ENCODE data around the gene AGPS. TPM values are rescaled to one million over a fixed set of nuclear protein-coding genes. Genes with fewer than 3 reads are reported as not detected.

The AGPS gene
- total and polyA plus RNA-seq, 2 of the 13 experiments (the other 11 are each of a cell fraction or from before 2014, with no cell fraction given) = 39.4 to 99.0 TPM

- TF ChIP-seq ZNF280D (CRISPR knock-in tag; IDR thresholded peaks at IDR 0.05) = peak; percentile 92; the same call in 1 of the 2 replicates
- TF ChIP-seq PHB2 (IDR thresholded peaks at IDR 0.05; ENCODE audit: partially characterized antibody) = no peak
- TF ChIP-seq ZNF619 (CRISPR knock-in tag; IDR thresholded peaks at IDR 0.05) = peak; percentile 96
- peak; percentile 98 for TF ChIP-seq ZNF235 (CRISPR knock-in tag; IDR thresholded peaks at IDR 0.05; ENCODE audit: borderline replicate concordance)
- peak; percentile 100 for TF ChIP-seq SALL2 (CRISPR knock-in tag; IDR thresholded peaks at IDR 0.05)
- peak; percentile 98 for TF ChIP-seq ATF7-NPFF (CRISPR knock-in tag; IDR thresholded peaks at IDR 0.05; ENCODE audit: low read depth)
- TF ChIP-seq NBN (conservative IDR thresholded peaks at IDR 0.05) = no peak
- peak; percentile 94 for TF ChIP-seq MYNN (CRISPR knock-in tag; IDR thresholded peaks at IDR 0.05; ENCODE audit: low read depth)
- TF ChIP-seq ZNF672 (CRISPR knock-in tag; IDR thresholded peaks at IDR 0.05) = no peak; the same call in 1 of the 2 replicates
- peak; percentile 82; the same call in 1 of the 2 replicates for TF ChIP-seq HINFP (CRISPR knock-in tag; IDR thresholded peaks at IDR 0.05; ENCODE audit: low read depth)
- peak; percentile 93; the same call in 1 of the 2 replicates for TF ChIP-seq AKNA (CRISPR knock-in tag; IDR thresholded peaks at IDR 0.05; ENCODE audit: borderline replicate concordance)
- TF ChIP-seq ZNF691 (CRISPR knock-in tag; IDR thresholded peaks at IDR 0.05; ENCODE audit: borderline replicate concordance, low read depth) = peak; percentile 88; the same call in 1 of the 2 replicates
- TF ChIP-seq ZNF792 (CRISPR knock-in tag; IDR thresholded peaks at IDR 0.05) = peak; percentile 97
- no peak for TF ChIP-seq GLMP (CRISPR knock-in tag; IDR thresholded peaks at IDR 0.05; ENCODE audit: borderline replicate concordance)
- TF ChIP-seq POLR2AphosphoS2 (IDR thresholded peaks at IDR 0.05; ENCODE audit: low read depth, low read length) = no peak
- TF ChIP-seq HCFC1 (IDR thresholded peaks at IDR 0.05; ENCODE audit: low read depth, low read length) = no peak
- TF ChIP-seq HMG20B (CRISPR knock-in tag; conservative IDR thresholded peaks at IDR 0.05) = peak; percentile 68; the same call in 1 of the 2 replicates
Observed at GRCh38 chr2:177392373-177393202, at the start of gene AGPS (continued).
